ENCODE results near the gene RCVRN.

Gene RCVRN

DNA sequence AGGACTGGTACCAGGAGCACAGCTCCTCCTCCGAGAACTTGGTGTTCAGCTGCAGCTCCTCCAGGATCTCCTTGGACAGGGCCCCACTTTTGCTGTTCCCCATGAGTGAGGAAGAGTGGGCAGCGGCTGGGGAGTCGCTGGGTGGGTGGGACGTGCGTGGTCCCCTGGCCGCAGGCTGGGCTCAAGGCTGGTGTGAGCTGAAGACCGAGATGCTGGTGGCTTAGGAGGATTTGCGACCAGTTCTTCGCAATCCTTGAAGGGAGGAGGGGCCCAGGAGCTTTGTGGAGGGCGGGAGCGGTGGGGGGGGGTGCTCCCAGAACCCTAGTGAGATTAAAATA is at the start of gene RCVRN:
RCVRN (minus strand) TSS at position 194 of the 338 bp plus-strand sequence; CDS start at position 103, 91 bp downstream.
- no peak for DNase-seq (ENCODE audit: low read depth in 2 of 2)

GRCh38 chr17:9953492-9953891 is 48.4 kb upstream of the RCVRN start:
- DNase-seq (ENCODE audit: low read depth in 2 of 2): no peak

DNA sequence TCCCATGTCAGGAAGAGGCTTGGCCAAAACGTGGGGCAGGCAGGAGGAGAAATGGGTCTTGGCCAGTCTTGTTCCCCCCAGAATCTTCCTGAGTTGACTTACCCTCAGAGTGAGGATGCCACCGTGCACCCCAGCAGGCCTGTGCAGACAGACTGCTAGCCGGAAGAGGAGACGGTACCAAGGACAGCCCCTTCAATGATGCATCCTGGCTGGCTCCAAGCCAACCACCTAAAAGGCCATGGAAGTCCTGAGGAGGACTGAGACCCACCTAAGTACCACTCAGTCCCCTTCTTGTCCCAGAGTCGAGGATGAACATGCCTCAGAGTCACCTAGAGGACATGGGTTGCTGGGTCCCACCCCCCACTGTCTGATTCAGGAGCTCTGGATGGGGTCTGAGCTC is 46.7 kb upstream of the RCVRN start:
- no peak for DNase-seq (ENCODE audit: low read depth in 2 of 2)

GRCh38 chr17:9948928-9949327 is 43.9 kb upstream of the RCVRN start:
- no peak for DNase-seq (ENCODE audit: low read depth in 2 of 2)

- DNase-seq (ENCODE audit: low read depth in 2 of 2): no peak
Measured at GRCh38 chr17:9944704-9945103, 39.6 kb upstream of the RCVRN start.

- no peak for DNase-seq (ENCODE audit: low read depth in 2 of 2)
Measured at GRCh38 chr17:9943343-9943742, 38.3 kb upstream of the RCVRN start.

DNA sequence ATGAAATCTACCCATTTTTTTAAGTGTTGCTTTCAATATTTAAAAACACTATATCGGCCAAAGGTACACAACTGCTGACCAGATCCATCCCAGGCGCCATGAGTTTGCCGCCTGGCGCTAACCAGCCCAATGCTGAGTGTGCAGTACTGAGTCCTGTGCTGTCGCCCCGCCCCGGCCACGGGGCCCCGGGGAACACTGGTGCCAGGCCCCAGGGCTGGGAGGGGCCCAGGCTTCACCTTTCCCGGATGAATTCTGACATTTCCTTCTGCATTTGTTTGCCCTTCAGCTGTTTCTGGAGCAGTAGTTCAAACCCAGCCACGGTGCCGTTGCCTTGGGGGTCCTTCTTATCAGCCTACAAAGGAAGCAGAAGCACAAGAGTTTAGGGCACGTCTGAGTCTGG is 37.8 kb upstream of the RCVRN start:
- no peak for DNase-seq (ENCODE audit: low read depth in 2 of 2)

- DNase-seq (ENCODE audit: low read depth in 2 of 2): no peak
Measured at GRCh38 chr17:9941305-9941704, 36.2 kb upstream of the RCVRN start.

DNA sequence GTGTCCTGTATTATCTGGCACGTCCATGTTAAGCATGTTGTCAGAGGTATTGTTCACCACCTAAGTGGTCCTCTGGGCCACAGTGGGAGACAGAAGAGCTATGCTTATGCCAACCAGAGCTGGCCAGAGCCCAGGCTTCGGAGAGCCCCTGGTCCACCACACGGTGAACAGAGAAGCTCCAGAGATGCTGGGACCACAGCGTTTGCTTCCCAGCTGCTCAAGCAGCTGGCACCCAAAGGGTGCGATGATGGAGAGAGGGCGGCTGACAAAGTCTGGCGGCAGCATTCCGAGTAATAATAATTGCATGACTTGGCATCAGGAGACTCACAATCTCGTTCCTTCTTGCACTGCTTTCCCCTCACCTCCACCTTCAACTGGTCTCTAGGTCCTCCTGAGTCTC is 35.8 kb upstream of the RCVRN start:
- DNase-seq (ENCODE audit: low read depth in 2 of 2): no peak

DNA sequence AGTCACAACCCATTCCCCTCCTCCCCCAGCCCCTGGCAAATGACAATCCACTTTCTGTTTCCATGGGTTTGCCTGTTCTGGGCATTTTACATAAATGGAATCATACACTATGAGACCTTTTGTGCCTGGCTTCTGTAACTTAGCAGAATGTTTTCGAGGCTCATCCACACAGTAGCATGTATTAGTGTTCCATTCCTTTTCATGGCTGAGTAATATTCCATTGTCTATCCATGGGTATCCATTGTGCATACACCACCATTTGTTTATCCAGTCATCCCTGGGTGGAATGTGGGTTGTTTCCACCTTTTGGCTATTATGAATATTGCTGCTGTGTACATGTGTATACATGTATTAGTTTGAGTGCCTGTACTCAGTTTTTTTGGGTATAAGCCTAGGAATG is 33.7 kb upstream of the RCVRN start:
- DNase-seq (ENCODE audit: low read depth in 2 of 2): no peak

GRCh38 chr17:9937901-9938300 is 32.8 kb upstream of the RCVRN start:
- DNase-seq (ENCODE audit: low read depth in 2 of 2): no peak

- DNase-seq (ENCODE audit: low read depth in 2 of 2): no peak
Measured at GRCh38 chr17:9937241-9937761, 32.2 kb upstream of the RCVRN start.

GRCh38 chr17:9936095-9936494 is 31.0 kb upstream of the RCVRN start:
- no peak for DNase-seq (ENCODE audit: low read depth in 2 of 2)

DNA sequence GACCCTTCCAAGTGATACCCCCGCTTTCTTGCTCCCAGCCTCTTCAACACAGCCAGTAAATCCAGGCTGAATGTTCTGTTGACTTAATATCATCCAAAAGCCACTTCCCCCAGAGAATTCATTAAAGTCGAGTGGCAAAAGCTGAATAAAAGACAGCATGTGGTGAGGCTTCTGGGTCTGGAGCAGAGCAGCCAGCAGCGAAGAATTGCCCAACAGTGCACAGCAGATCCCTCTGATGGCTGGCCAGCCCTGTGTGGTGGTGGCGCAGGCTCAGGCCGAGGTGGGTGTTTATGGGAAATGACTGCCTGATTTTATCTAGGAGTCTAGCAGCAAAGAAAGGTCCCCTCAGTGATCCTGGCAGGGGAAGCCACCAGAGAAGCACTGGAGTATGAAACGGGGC is 30.3 kb upstream of the RCVRN start:
- no peak for DNase-seq (ENCODE audit: low read depth in 2 of 2)

- DNase-seq (ENCODE audit: low read depth in 2 of 2): no peak
Measured at GRCh38 chr17:9934331-9934730, 29.3 kb upstream of the RCVRN start.

GRCh38 chr17:9932491-9932890 is 27.4 kb upstream of the RCVRN start:
- no peak for DNase-seq (ENCODE audit: low read depth in 2 of 2)

DNA sequence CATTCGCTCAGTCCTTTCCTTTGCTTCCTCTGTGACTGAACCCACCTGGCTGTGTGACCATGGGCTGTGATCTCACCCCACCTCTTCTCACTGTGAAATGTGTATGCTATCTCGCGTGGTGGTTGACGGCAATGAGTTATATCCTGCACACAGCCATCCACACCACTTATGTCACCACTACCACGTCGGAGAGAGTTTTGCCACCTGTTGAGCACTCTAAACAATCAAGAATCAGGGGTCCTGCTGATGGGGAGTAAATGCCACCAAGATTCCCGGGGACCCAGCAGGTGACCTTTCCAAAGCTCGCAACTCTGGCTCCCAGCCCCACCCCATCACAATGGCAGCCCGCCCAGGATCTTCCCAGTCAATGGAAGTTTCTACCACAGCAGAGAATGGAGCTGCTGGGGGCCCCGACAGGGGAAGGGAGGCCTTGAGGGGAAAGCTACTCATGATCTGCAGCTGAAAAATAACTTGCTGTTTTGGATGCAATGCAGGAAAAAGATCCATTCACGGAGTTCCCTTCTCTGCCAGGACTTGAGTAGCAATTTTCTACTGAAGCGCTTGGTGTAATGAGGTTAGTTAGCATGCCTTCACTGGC is 26.2 kb upstream of the RCVRN start:
- DNase-seq (ENCODE audit: low read depth in 2 of 2): no peak

- DNase-seq (ENCODE audit: low read depth in 2 of 2): no peak
Measured at GRCh38 chr17:9929871-9930270, 24.8 kb upstream of the RCVRN start.

DNA sequence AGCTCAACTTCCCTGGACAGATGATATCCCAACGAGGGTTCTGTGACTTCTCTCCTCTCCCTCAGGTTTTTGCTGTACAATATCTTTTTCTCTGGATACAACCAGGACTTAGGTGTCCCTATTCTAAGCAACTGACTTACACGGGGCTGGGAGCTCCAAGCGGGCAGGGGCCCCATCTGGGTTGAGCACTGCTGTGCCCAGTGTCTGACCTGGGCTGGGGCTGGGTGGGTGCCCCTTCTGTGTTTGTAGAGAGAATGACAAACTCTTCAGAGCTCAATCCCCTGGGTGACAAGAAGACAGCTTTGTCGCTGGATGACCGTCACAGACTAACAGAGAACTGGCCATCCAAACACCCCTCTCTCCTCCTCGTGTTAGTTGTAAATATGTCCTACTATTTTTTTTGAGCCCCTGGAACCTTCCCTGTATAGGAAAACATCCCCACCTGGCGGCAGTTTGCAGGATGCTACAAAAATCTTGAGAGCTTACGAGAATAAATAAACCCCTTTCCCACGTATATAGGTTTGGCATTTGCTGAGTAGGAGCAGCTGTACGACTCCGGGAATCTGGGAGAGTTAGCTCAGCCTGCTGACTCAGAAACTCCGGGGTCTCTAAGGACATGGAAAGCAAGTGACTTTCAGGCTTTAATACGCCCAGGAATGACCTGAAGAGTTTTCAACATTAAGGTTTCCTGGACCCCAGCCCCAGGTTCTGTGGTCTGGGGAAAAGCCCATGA is 23.7 kb upstream of the RCVRN start:
- no peak for DNase-seq (ENCODE audit: low read depth in 2 of 2)

- DNase-seq (ENCODE audit: low read depth in 2 of 2): no peak
Measured at GRCh38 chr17:9926150-9926804, 21.2 kb upstream of the RCVRN start.

DNA sequence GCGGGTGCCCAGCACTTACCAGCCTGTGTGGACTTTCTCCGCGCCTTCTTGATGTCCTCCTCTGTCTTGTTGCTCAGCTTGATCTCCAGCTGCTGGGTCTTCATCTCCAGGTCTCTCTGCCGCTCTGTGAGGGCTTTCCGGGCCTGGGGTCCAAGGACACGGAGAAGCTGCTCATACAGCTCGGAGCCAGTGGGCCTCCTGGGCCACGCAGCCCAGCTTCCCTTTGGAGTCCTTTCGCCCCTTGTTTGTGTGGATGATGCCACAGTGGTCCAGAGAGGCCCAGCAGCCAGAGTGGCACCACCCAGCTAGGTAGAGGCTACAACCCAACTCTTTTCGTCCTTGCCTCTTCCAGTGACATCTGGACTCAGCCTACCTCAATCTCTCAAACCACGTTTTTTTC is 20.4 kb upstream of the RCVRN start:
- DNase-seq (ENCODE audit: low read depth in 2 of 2): no peak

DNA sequence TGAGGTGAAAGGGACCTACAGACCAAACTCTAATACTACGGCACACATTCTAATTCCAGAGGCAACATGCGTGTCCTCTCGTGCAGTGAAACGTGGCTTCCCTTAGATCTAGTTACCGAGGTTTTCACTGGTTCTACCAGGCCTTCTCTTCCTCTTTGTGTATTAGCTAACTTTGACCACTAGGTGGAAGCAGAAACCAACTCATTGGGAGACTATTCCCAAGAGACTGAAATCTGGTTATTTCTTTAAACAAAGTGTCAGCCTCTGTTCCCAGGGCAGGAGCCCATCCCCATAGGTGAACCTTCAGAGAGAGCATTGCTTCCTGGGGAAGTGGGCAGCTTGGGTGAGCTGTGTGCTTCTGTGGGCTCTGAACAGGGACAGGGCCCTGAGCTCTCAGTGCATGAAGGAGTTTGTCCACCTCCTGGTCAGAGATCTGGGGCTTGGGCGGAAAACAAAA is 19.7 kb upstream of the RCVRN start:
- no peak for DNase-seq (ENCODE audit: low read depth in 2 of 2)
